ENCODE results near the gene TNFRSF14.

Gene TNFRSF14

GRCh38 chr1:2604844-2605508, 48.8 kb downstream of the TNFRSF14 start:
- no peak for DNase-seq

- no peak for DNase-seq
These were observed 49.6 kb downstream of the TNFRSF14 start for GRCh38 chr1:2605509-2606395.

- DNase-seq, result no peak
These were observed 50.3 kb downstream of the TNFRSF14 start for GRCh38 chr1:2606396-2606880.

GRCh38 chr1:2606881-2607621, 50.9 kb downstream of the TNFRSF14 start:
- no peak for DNase-seq

GRCh38 chr1:2607641-2608091, 51.5 kb downstream of the TNFRSF14 start:
- DNase-seq, result no peak

GRCh38 chr1:2609319-2610035, 53.3 kb downstream of the TNFRSF14 start:
- DNase-seq, result no peak

GRCh38 chr1:2610036-2610959, 54.1 kb downstream of the TNFRSF14 start:
- no peak for DNase-seq

- no peak for DNase-seq
These were observed 54.9 kb downstream of the TNFRSF14 start for GRCh38 chr1:2611031-2611501.

GRCh38 chr1:2611621-2612437, 55.7 kb downstream of the TNFRSF14 start:
- no peak for DNase-seq

- DNase-seq, result no peak
These were observed 56.6 kb downstream of the TNFRSF14 start for GRCh38 chr1:2612591-2613365.
